ENCODE data around the gene MYO3B.

- no peak for TF ChIP-seq CTCF (conservative IDR thresholded peaks at IDR 0.05)
- TF ChIP-seq ZFX (IDR thresholded peaks at IDR 0.05) = no peak
These were observed 104.9 kb downstream of the MYO3B start for GRCh38 chr2:170282851-170283250.
